Activated gamma-delta T cell treated with anti-CD3 and anti-CD28 coated beads, Interleukin-2, amount 50 U/mL, for 16 hours (primary cell): Measurements from ENCODE around the gene RASA3.
"Not testable (repeated sequence)": the region's sequence is repeated elsewhere in the genome, so short reads cannot be mapped to it uniquely, and the experiment has no call there.

Experiments used
- DNase-seq: peaks from one replicate; pipeline ENCODE4 v3.0.0-alpha.2; 2020; ENCODE audit warnings: low read depth

Gene RASA3

GRCh38 chr13:114033541-114034315 is 98.7 kb downstream of the RASA3 start:
- DNase-seq = no peak

GRCh38 chr13:114032126-114032799 is 100.2 kb downstream of the RASA3 start:
- no peak for DNase-seq

GRCh38 chr13:114031631-114032030 is 100.8 kb downstream of the RASA3 start:
- no peak for DNase-seq

- DNase-seq = no peak
Observed at GRCh38 chr13:114030666-114031610, 101.5 kb downstream of the RASA3 start.

- DNase-seq = no peak
Observed at GRCh38 chr13:114029866-114030625, 102.4 kb downstream of the RASA3 start.

GRCh38 chr13:114027826-114028225 is 104.6 kb downstream of the RASA3 start:
- no peak for DNase-seq

GRCh38 chr13:114027046-114027715 is 105.2 kb downstream of the RASA3 start:
- no peak for DNase-seq

GRCh38 chr13:114026481-114026880 is 105.9 kb downstream of the RASA3 start:
- DNase-seq = no peak

- no peak for DNase-seq
Observed at GRCh38 chr13:114025714-114026431, 106.5 kb downstream of the RASA3 start.

- no peak for DNase-seq
Observed at GRCh38 chr13:114025405-114025713, 107.1 kb downstream of the RASA3 start.

- no peak for DNase-seq
Observed at GRCh38 chr13:114024603-114025404, 107.6 kb downstream of the RASA3 start.

- no peak for DNase-seq
Observed at GRCh38 chr13:114023716-114024602, 108.5 kb downstream of the RASA3 start.

- DNase-seq = no peak
Observed at GRCh38 chr13:114022876-114023275, 109.5 kb downstream of the RASA3 start.

GRCh38 chr13:114022309-114022669 is 110.1 kb downstream of the RASA3 start:
- no peak for DNase-seq

- no peak for DNase-seq
Observed at GRCh38 chr13:114021464-114022308, 110.7 kb downstream of the RASA3 start.

GRCh38 chr13:114020750-114021463 is 111.5 kb downstream of the RASA3 start:
- DNase-seq = no peak

GRCh38 chr13:114020134-114020533 is 112.3 kb downstream of the RASA3 start:
- DNase-seq = not testable (repeated sequence)
